ENCODE results near the gene CELA3B.

DNA sequence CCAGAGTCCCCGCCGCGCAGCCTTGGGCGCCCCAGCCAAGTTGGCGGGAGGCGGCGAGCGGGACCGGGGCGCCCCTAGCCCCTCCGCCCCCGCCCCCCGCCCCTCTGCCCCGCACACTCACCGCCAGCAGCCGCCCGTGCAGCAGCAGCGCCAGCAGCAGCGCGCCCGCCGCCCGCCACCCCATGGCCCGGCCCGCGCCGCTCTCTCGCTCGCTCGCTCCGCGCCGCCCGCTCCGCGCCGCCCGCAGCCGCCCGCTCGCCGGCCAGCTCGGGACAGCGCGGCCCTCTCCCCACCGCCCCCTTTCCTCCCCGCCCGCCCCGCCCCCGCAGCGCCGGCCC is 39.8 kb upstream of the CELA3B start, which contains the start of gene HSPG2:
- TF ChIP-seq CTCF (IDR thresholded peaks at IDR 0.05): no peak
- peak in 1 of 2 donors; percentile 51 for TF ChIP-seq POLR2A (IDR thresholded peaks at IDR 0.05)

All from thyroid gland (tissue), 4 donors.